Fibroblast of the conjunctiva (primary cell): ENCODE data around the gene ROGDI.
"Not testable (repeated sequence)": the region's sequence is repeated elsewhere in the genome, so short reads cannot be mapped to it uniquely, and the experiment has no call there.

Experiments used
- DNase-seq: peaks from one replicate; pipeline ENCODE4 v3.0.0-alpha.2; 2010; ENCODE audit warnings: low read depth

The ROGDI gene

DNA sequence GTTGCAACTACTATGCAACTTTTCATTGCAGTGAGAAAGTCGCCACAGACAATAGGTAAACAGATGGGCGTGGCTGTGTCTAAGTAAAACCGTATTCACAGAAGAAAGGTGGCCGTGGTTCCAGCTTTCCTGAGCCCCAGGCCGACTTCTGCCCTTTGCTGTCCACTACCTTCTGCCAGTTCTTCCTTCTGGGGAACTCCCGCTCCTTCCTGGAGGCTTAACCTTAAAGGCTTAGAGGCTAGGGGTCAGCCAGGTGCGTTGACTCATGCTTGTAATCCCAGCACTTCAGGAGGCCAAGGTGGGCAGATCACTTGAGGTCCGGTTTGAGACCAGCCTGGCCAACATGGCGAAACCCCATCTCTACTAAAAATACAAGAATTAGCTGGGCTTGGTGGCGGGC is 12.2 kb downstream of the ROGDI start:
- no peak for DNase-seq

DNA sequence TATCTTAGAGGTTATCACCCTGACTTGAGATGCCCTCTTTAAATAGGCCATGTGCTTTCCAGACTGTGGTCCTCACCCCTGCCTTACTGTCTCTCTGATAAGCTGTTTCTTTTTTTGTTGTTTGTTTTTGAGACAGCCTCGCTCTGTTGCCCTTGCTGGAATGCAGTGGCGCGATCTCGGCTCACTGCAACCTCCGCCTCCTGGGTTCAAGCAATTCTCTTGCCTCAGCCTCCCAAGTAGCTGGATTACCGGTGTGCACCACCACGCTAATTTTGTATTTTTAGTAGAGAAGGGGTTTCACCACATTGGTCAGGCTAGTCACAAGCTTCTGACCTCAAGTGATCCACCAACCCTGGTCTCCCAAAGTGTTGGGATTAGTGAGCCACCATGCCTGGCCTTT is 13.5 kb downstream of the ROGDI start:
- no peak for DNase-seq

- DNase-seq, result no peak
Observed at GRCh38 chr16:4788489-4788889, 13.9 kb downstream of the ROGDI start.

- DNase-seq, result no peak
Observed at GRCh38 chr16:4787627-4788482, 14.6 kb downstream of the ROGDI start, which contains the start of gene SEPTIN12. SEPTIN12 (minus strand) TSS chr16:4788345; CDS start chr16:4787645, 700 bp downstream.

DNA sequence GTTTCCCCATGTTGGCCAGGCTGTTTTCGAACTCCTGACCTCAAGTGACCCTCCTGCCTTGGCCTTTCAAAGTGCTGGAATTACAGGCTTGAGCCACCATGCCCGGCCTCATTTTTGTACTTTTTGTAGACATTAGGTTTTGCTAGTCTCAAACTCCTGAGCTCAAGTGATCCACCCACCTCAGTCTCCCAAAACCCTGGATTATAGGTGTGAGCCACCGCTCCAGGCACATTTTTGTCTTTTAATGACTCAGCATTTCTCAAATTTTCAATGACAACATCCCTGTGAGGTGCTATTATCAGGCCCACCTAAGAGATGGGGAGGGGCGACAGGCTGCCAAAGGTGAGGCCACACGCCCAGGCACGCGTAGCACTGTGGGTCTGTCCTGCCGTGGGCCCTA is 15.4 kb downstream of the ROGDI start:
- no peak for DNase-seq

DNA sequence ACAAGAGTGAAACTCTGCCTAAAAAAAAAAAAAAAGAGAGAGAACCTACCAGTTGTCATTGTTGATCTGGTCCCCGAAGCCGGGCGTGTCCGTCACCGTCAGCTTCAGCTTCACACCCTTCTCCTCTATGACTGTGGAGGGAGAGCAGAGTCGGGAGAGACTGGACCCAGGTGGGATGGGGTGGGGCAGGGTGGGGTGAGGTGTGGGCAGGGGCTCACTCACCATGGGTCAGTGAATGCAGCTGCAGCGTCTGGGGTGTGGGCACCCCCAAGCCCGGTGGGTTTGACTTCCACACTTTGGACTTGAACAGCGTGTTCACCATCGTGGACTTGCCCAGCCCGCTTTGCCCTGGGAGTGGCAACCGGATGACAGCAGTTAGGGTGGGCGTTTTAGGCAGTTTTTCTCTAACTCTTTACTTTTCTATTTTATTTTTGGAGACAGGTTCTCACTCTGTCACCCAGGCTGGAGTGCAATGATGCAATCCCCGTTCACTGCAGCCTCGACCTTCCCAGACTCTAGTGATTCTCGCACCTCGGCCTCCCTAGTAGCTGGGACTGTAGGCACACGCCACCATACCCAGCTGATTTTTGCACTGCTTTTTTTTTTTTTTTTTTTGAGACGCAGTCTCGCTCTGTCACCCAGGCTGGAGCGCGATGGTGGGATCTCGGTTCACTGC is 16.5 kb downstream of the ROGDI start:
- DNase-seq, result no peak

DNA sequence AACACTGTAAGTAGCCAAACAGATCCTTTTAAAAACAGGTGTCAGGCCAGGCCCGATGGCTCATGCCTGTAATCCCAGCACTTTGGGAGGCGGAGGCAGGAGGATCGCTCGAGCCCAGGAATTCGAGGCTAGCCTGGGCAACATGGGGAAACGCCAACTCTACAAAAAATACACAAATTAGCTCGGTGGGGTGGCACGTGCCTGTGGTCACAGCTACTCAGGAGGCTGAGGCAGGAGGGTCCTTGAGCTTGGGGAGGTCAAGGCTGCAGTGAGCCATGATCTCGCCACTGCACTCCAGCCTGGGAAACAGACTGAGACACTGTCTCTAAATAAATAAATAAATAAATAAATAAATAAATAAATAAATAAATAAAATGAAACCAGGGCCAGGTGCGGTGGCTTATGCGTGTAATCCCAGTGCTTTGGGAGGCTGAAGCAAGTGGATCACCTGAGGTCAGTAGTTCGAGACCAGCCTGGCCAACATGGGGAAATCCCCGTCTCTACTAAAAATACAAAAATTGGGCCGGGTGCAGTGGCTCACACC is 17.9 kb downstream of the ROGDI start:
- DNase-seq, result not testable (repeated sequence)

GRCh38 chr16:4783951-4784336 is 18.5 kb downstream of the ROGDI start:
- no peak for DNase-seq

GRCh38 chr16:4783251-4783950 is 19.0 kb downstream of the ROGDI start:
- no peak for DNase-seq

GRCh38 chr16:4780235-4780634 is 22.2 kb downstream of the ROGDI start:
- no peak for DNase-seq

- DNase-seq, result no peak
Observed at GRCh38 chr16:4778050-4778392, 24.4 kb downstream of the ROGDI start.

DNA sequence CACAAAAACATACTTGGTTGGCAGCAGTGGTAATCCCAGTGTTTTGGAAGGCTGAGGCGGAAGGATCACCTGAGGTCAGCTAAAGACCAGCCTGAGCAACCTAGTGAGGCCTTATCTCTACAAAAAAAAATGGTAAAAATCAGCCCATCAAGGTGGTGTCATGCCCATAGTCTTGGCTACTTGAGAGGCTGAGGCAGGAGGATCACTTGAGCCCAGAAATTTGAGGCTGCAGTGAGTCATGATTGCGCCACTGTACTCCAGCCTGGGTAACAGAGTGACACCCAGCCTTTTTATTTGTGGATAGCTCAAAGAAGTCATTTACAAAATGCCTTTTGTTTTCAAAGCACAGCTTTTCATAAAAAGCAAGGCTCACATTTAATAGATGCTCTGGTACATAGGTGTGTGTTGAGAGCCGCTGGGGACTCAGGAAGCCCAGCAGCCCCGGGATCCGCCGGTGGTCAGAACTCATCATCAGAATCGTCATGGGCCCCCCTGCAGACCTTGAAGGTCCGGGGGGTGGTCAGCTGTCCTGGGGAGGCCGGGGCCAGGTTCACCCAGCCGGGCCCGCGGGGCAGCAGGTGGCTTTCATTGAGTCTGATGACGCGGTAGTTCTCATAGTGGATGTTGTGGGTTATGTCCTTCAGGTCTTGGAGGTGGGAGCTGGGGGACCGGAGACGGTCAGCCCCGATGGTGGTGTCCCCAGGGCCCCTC is 24.9 kb downstream of the ROGDI start:
- no peak for DNase-seq

DNA sequence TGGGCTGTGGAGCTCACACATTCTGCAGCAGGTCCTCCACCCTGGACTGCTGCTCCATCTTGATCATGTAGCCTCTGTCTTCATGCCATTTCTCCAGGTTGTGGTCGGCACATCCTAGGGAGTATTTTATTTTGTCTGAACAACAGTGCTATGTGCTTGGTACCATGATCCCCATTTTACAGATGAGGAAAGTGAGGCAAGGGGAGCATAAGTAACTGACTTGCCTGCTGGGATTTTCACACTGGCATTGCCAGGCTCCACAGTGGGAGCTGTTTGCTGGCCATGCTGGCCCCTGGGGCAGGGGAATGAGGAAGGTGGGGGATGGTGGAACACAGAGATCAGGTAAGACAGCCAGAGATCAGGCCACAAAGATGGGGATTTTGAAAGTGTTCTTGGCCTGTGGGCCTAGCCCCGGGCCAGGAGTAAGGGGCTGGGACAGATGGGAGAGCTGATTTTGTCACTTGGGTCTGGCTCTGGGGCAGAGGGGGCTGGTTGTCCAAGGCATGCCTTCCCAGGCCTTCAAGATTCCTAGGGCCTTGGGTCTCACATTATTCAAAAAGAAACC is 26.2 kb downstream of the ROGDI start:
- DNase-seq, result no peak

DNA sequence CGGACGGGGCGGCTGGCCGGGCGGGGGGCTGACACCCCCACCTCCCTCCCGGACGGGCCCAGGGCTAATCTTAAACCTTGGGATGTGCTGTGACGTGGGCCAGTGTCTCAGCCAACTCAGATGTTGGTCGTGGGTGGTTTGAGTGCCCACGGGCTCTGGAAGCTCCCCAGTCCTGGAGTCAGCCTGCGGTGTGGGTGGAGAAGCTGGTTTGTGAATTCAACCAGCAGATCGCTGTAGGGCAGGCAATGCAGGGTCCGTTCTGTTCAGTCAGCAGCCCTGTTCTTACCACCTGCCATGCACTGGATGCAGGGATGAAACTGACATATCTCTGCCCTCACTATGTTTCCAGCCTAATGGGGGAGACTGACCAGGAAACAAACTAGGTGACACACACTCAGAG is 27.4 kb downstream of the ROGDI start:
- no peak for DNase-seq

DNA sequence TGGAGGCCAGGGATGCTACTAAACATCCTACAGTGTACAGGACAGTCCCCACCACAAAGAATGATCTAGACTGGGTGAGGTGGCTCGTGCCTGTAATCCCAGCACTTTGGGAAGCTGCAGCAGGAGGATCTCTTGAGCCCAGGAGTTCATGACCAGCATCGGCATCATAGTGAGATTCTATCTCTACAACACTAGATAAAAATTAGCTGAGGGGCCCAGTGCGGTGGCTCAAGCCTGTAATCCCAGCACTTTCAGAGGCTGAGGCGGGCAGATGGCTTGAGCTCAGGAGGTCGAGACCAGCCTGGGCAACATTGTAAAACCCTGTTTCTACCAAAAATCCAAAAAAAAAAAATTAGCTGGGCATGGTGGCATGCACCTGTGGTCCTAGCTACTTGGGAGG is 30.1 kb downstream of the ROGDI start:
- no peak for DNase-seq

GRCh38 chr16:4771646-4772045 is 30.8 kb downstream of the ROGDI start:
- DNase-seq, result no peak

GRCh38 chr16:4769306-4769638 is 33.2 kb downstream of the ROGDI start:
- no peak for DNase-seq

- DNase-seq, result peak; percentile 85
Observed at GRCh38 chr16:4768549-4769305, 33.7 kb downstream of the ROGDI start.

DNA sequence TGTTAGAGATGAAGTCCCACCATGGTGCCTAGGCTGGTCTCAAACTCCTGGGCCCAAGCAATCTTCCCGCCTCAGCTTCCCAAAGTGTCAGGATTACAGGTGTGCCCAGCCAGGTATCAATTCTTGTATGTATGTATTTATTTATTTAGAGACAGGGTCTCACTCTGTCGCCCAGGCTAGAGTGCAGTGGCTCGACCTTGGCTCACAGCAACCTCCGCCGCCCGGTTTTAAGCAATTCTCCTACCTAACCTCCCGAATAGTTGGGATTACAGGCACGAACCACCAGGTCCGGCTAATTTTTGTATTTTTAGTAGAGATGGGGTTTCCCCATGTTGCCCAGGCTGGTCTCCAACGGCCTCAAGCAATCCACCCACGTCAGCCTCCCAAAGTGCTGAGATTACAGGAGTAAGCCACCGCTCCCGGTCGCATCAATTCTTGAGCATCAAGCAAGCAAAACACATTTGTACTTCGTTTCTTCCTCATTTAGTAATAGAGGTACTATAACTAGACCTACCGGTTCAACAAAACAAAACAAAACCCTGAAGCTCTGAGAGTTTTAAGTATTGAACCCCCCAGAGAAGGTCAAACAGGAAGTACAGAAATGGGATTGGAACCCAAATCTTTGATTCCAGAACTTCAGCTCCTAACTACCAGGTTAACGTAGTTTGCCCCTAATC is 34.4 kb downstream of the ROGDI start:
- DNase-seq, result no peak

GRCh38 chr16:4766875-4767628 is 35.4 kb downstream of the ROGDI start, which contains the start of gene ZNF500:
ZNF500 (minus strand) TSS chr16:4767162; CDS start chr16:4765978, 1,184 bp downstream.
- peak; percentile 92 for DNase-seq
